CD4-positive, alpha-beta T cell (primary cell): ENCODE results near the gene PTPRN2. TPM values are rescaled to one million over a fixed set of nuclear protein-coding genes. Genes with fewer than 3 reads are reported as not detected.
A peak's percentile ranks its signal among the peaks of the same experiment; 100 is the strongest.

Experiments
- ATAC-seq: fragments of 200-7000 bp; cut with Tn5 transposase; one replicate; pipeline ENCODE4 v1.10.0; 2022; ENCODE audit warnings: mild to moderate bottlenecking; ENCODE audit not compliant: poor library complexity
- CTCF ChIA-PET: fragments of 350-600 bp; sonication (Branson Sonifier 250); formaldehyde crosslinking; loops from one replicate; lab custom pipeline; 2021; ENCODE audit warnings: antibody characterized with exemption, inconsistent platforms; lab: Charles Lee
- POLR2A ChIA-PET: fragments of 350-600 bp; sonication (Branson Sonifier 250); formaldehyde crosslinking; loops from one replicate; lab custom pipeline; 2021; ENCODE audit warnings: antibody characterized with exemption, inconsistent platforms; lab: Charles Lee
- DNase-seq, 14 experiments: peaks; one replicate each; pipeline ENCODE4 v3.0.0-alpha.2; 2013 to 2020; ENCODE audit warnings: mixed read lengths in 2 of 14
- H3K27ac ChIP-seq, 2 donors: one replicate each; pipeline versions ENCODE4 v1.5.1 to v1.7.0; 2013; ENCODE audit warnings: low read length in 2 of 2, low read depth in 1 of 2, mild to moderate bottlenecking in 1 of 2
- H3K27me3 ChIP-seq, 2 experiments: 1 replicate in 1 of 2; 2 replicates in 1 of 2; pipeline versions ENCODE4 v1.6.1 to v1.7.0; 2013; ENCODE audit warnings: low read length in 2 of 2, control low read depth in 1 of 2, mild to moderate bottlenecking in 1 of 2, moderate library complexity in 1 of 2; ENCODE audit not compliant: insufficient read depth in 2 of 2, control insufficient read depth in 1 of 2
- H3K36me3 ChIP-seq: one replicate; pipeline ENCODE4 v1.6.1; 2013; ENCODE audit warnings: low read length, control low read depth; ENCODE audit not compliant: insufficient read depth
- H3K4me1 ChIP-seq: one replicate; pipeline ENCODE4 v1.6.1; 2013; ENCODE audit warnings: low read length, control low read depth; ENCODE audit not compliant: insufficient read depth
- H3K4me3 ChIP-seq: one replicate; pipeline ENCODE4 v1.5.1; 2013; ENCODE audit warnings: mild to moderate bottlenecking, low read length, moderate library complexity
- H3K9me3 ChIP-seq, 2 experiments: 1 replicate in 1 of 2; 2 replicates in 1 of 2; pipeline versions ENCODE4 v1.6.1 to v1.7.0; 2013; ENCODE audit warnings: low read length in 2 of 2, mild to moderate bottlenecking in 2 of 2, control low read depth in 1 of 2, moderate library complexity in 1 of 2; ENCODE audit not compliant: control insufficient read depth in 1 of 2, insufficient read depth in 1 of 2
- H3K27ac Mint-ChIP-seq: one replicate; pipeline ENCODE4 v1.8.0; 2020; ENCODE audit warnings: mixed read lengths
- H3K27me3 Mint-ChIP-seq: one replicate; pipeline ENCODE4 v1.8.0; 2021; ENCODE audit warnings: mixed read lengths
- H3K36me3 Mint-ChIP-seq: one replicate; pipeline ENCODE4 v1.8.0; 2021; ENCODE audit warnings: low read depth, mixed read lengths
- H3K4me1 Mint-ChIP-seq: one replicate; pipeline ENCODE4 v1.8.0; 2021; ENCODE audit warnings: low read depth, mixed read lengths
- H3K4me3 Mint-ChIP-seq: one replicate; pipeline ENCODE4 v1.8.0; 2020; ENCODE audit warnings: mild to moderate bottlenecking, mixed read lengths
- H3K9me3 Mint-ChIP-seq: one replicate; pipeline ENCODE4 v1.8.0; 2020; ENCODE audit warnings: mixed read lengths
- intact Hi-C, 2 experiments: fragments of 100-400 bp; cut with DNase I in 1 of 2; cut with micrococcal nuclease in 1 of 2; formaldehyde crosslinking; loops; one replicate each; pipeline versions ENCODE4 v1.15.1 to v1.9.0; 2023 to 2025; cut with DNase I, micrococcal nuclease
- total RNA-seq, 174 experiments: library from RNA in 2 of 174; stranded (reverse) in 2 of 174; gene quantifications; one replicate each; pipeline ENCODE4 v1.2.3 and lab custom pipeline; 2021 to 2026
- TF ChIP-seq, protein P1 (sequence below): fragments of 200-600 bp; IDR thresholded peaks from one replicate; pipeline ENCODE4 v1.8.0; 2022; ENCODE audit warnings: antibody characterized with exemption, mild to moderate bottlenecking

The PTPRN2 gene
- total RNA-seq, 2 experiments from 2014 or later: 0.34 to 0.44 TPM

DNA sequence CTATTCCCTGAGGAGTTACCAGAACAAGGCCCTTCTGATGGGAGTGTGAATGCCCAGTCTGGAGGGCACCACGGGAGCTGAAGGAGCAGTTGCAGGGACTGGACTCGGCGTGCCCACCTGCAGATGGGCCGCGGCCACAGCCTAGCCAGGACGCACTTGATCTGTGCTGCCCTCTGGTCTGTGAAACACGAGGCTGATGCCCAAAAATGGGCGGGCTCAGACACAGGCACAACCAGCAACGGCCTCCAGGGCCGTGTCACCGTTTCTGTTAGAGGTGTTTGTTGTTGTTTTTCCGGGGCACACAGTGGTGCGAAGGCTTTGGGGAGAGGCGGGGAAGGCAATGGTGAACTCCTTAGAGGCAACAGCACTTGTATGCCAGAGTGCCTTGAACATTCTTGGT is 1015.0 kb downstream of the PTPRN2 start:
- no peak overlapping the region for H3K4me3 Mint-ChIP-seq
- intact Hi-C loops: loop anchor here (5.0 to 10.0 kb wide), 2 partner anchors 68 to 140 kb away; no protein-coding TSS in a partner anchor

DNA sequence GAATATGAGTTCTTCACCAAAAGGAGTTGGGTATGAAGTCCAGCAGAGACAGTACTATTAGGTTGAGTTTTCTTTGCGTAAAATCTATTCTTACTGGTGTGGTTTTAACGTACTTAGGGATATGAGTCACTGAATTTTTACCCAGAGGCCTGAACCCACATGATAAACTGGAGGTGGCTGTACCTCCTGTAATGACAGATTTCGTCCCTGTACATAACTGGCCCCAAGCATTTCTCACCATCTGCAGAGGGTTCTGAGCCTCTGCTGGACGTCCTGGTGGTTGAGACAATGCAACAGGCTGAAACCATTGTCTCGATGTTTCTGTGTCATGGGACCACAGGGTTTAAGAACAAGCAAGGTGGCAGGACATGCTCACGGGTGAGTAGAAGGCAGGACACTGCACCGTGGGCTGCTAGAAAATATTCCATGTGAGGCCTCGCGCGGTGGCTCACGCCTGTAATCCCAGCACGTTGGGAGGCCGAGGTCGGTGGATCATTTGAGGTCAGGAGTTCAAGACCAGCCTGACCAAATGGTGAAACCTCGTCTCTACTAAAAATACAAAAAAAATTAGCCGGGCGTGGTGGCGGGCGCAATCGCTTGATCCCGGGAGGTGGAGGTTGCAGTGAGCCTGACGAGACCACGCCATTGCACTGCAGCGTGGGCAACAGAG is 1017.0 kb downstream of the PTPRN2 start:
- H3K9me3 ChIP-seq: no peaks in the 10 kb centered on the region
- Mint-ChIP-seq H3K4me3 (no peak overlapping the region), H3K36me3 (no peaks in the 10 kb centered on the region), H3K27ac (no peak overlapping the region), H3K27me3 (no peaks in the 10 kb centered on the region), H3K9me3 (no peaks in the 10 kb centered on the region), H3K4me1 (peaks cover 33% of the 10 kb centered on the region)
- no peaks in the 10 kb centered on the region for H3K36me3 ChIP-seq
- CTCF ChIA-PET: no interaction called here
- no peak overlapping the region for H3K27ac ChIP-seq
- POLR2A ChIA-PET: no interaction called here
- H3K4me1 ChIP-seq: peaks cover 24% of the 10 kb centered on the region
- ATAC-seq (no peak), DNase-seq (no peak)
- TF ChIP-seq, protein P1, sequence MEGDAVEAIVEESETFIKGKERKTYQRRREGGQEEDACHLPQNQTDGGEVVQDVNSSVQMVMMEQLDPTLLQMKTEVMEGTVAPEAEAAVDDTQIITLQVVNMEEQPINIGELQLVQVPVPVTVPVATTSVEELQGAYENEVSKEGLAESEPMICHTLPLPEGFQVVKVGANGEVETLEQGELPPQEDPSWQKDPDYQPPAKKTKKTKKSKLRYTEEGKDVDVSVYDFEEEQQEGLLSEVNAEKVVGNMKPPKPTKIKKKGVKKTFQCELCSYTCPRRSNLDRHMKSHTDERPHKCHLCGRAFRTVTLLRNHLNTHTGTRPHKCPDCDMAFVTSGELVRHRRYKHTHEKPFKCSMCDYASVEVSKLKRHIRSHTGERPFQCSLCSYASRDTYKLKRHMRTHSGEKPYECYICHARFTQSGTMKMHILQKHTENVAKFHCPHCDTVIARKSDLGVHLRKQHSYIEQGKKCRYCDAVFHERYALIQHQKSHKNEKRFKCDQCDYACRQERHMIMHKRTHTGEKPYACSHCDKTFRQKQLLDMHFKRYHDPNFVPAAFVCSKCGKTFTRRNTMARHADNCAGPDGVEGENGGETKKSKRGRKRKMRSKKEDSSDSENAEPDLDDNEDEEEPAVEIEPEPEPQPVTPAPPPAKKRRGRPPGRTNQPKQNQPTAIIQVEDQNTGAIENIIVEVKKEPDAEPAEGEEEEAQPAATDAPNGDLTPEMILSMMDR: no peak
- H3K27me3 ChIP-seq: no peaks in the 10 kb centered on the region
- no peak overlapping the region for H3K4me3 ChIP-seq
- intact Hi-C loops: loop anchor here (5.0 to 10.0 kb wide), 2 partner anchors 66 to 138 kb away; no protein-coding TSS in a partner anchor

More for the DNA sequence above, 1015.0 kb downstream of the PTPRN2 start:
- Histone ChIP-seq H3K27me3 (no peaks in the 10 kb centered on the region), H3K4me3 (no peak overlapping the region), H3K4me1 (peaks cover 38% of the 10 kb centered on the region), H3K9me3 (no peaks in the 10 kb centered on the region), H3K27ac (no peak overlapping the region), H3K36me3 (no peaks in the 10 kb centered on the region)
- DNase-seq (no peak), ATAC-seq (no peak)
- Mint-ChIP-seq H3K27ac (no peak overlapping the region), H3K36me3 (no peaks in the 10 kb centered on the region), H3K9me3 (no peaks in the 10 kb centered on the region), H3K27me3 (no peaks in the 10 kb centered on the region), H3K4me1 (peaks cover 47% of the 10 kb centered on the region)
- CTCF ChIA-PET: no interaction called here
- TF ChIP-seq, protein P1: no peak
- POLR2A ChIA-PET: no interaction called here

DNA sequence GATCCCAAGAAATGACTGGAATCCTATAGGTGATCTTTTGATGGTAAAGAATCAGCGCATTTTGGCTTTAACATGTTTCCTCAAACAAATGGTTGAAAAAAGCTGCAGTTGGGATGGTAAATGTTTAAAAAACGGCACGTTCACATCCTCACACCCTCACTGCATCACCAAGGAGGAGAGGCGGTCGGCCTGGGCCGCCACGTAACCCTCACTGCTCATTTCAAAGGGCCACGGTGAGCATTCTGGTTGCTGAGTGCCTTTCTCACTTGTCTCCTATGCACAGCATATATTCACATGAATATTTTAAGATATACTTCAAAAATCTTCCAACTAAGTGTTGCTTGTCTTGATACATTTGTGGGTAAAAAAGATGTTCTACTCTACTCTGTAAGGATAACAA is 1017.7 kb downstream of the PTPRN2 start:
- H3K36me3 Mint-ChIP-seq: no peaks in the 10 kb centered on the region
- no peaks in the 10 kb centered on the region for H3K27me3 Mint-ChIP-seq
- peak overlapping the region; percentile 91 for H3K4me3 Mint-ChIP-seq
- no peak overlapping the region for H3K27ac ChIP-seq
- ATAC-seq (no peak), DNase-seq (no peak)
- intact Hi-C loops: loop anchor here (5.0 to 10.0 kb wide), 3 partner anchors 65 to 138 kb away; no protein-coding TSS in a partner anchor
- H3K4me1 ChIP-seq: peaks cover 24% of the 10 kb centered on the region
- H3K9me3 Mint-ChIP-seq: no peaks in the 10 kb centered on the region
- no peaks in the 10 kb centered on the region for H3K9me3 ChIP-seq
- H3K4me1 Mint-ChIP-seq: peaks cover 27% of the 10 kb centered on the region
- H3K4me3 ChIP-seq: no peak overlapping the region
- CTCF ChIA-PET: no interaction called here
- H3K27ac Mint-ChIP-seq: no peak overlapping the region
- H3K27me3 ChIP-seq: no peaks in the 10 kb centered on the region
- POLR2A ChIA-PET: interaction anchor here (1.7 to 2.2 kb wide), 2 partner anchors 57 to 99 kb away, joined by 8 to 10 read pairs; no protein-coding TSS in a partner anchor
- no peaks in the 10 kb centered on the region for H3K36me3 ChIP-seq
- TF ChIP-seq, protein P1: no peak
